ENCODE data around the gene CORO2A.

The CORO2A gene

GRCh38 chr9:98187926-98188325, 4.5 kb downstream of the CORO2A start:
- Histone ChIP-seq H3K27ac (ENCODE audit: extremely low read depth, low read depth, low read length) (no peak overlapping the region), H3K4me3 (ENCODE audit: low read depth, low read length) (no peak overlapping the region), H3K4me1 (ENCODE audit: control insufficient read depth, insufficient read depth, low read length) (no peaks in the 10 kb centered on the region), H3K9me3 (ENCODE audit: control insufficient read depth, insufficient read depth, low read depth, low read length) (no peaks in the 10 kb centered on the region), H3K36me3 (ENCODE audit: control insufficient read depth in 2 of 2, insufficient read depth in 1 of 2, low read length in 2 of 2) (no peaks in the 10 kb centered on the region)
- ChIA-PET CTCF (interaction anchor here (0.6 to 0.7 kb wide), 2 partner anchors 123 to 432 kb away, joined by 3 to 5 read pairs; no protein-coding TSS in a partner anchor), POLR2A (no interaction called here)
- TF ChIP-seq ZNF561 (tag by site-specific recombination; IDR thresholded peaks at IDR 0.05; ENCODE audit: borderline replicate concordance) (no peak), ZNF24 (tag by site-specific recombination; IDR thresholded peaks at IDR 0.05) (no peak), ZNF623 (tag by site-specific recombination; IDR thresholded peaks at IDR 0.05) (0 out of 2 replicates have a peak, but pooled peaks have one; percentile 35)

- H3K36me3 ChIP-seq (ENCODE audit: control insufficient read depth in 2 of 2, insufficient read depth in 1 of 2, low read length in 2 of 2), result no peaks in the 10 kb centered on the region
- H3K4me1 ChIP-seq (ENCODE audit: control insufficient read depth, insufficient read depth, low read length), result no peaks in the 10 kb centered on the region
- no peak for TF ChIP-seq SCRT1 (tag by site-specific recombination; IDR thresholded peaks at IDR 0.05; ENCODE audit: borderline replicate concordance)
- no peak for TF ChIP-seq ZNF473 (tag by site-specific recombination; IDR thresholded peaks at IDR 0.05)
- no peak for TF ChIP-seq GLI4 (tag by site-specific recombination; IDR thresholded peaks at IDR 0.05)
- TF ChIP-seq ZNF423 (tag by site-specific recombination; IDR thresholded peaks at IDR 0.05), result no peak
- H3K9me3 ChIP-seq (ENCODE audit: control insufficient read depth, insufficient read depth, low read depth, low read length), result no peaks in the 10 kb centered on the region
- ChIA-PET CTCF (no interaction called here), POLR2A (no interaction called here)
- no peak overlapping the region for H3K4me3 ChIP-seq (ENCODE audit: low read depth, low read length)
- no peak overlapping the region for H3K27ac ChIP-seq (ENCODE audit: extremely low read depth, low read depth, low read length)
These were observed 6.2 kb downstream of the CORO2A start for GRCh38 chr9:98186236-98186635.

DNA sequence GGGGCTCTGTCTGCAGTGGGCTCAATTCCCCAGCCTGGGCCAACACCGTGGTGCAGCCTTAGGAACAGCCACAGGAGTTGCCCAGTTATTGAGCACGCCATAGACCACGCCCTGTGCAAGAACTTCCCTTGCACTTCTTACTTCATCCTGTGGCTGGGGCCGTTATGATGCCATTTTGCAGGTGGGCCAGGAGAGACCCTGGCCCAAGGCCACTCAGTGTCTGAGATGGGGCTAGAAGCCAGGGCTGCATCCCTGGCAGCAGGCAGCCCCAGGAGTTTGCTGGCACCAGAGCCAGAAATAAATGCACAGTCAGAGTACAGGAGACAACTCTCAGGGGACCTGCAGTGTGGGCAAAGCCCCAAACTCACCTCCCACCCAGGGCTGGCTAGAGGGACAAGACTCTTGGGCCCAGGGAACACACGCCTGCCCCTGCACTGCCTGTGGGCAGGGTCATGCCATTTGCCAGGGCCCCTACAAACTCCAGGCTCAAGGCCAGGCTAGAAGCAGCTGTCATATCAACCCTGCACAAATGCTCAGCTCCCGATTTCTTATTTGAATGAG, 6.7 kb downstream of the CORO2A start:
- H3K27ac ChIP-seq (ENCODE audit: extremely low read depth, low read depth, low read length), result no peak overlapping the region
- no peaks in the 10 kb centered on the region for H3K36me3 ChIP-seq (ENCODE audit: control insufficient read depth in 2 of 2, insufficient read depth in 1 of 2, low read length in 2 of 2)
- H3K4me3 ChIP-seq (ENCODE audit: low read depth, low read length), result no peak overlapping the region
- TF ChIP-seq ZNF580 (tag by site-specific recombination; IDR thresholded peaks at IDR 0.05), result no peak
- TF ChIP-seq GLIS1 (tag by site-specific recombination; IDR thresholded peaks at IDR 0.05), result peak; percentile 59
- TF ChIP-seq ZBTB17 (tag by site-specific recombination; IDR thresholded peaks at IDR 0.05), result peak; percentile 24; the same call in 1 of the 2 replicates
- H3K4me1 ChIP-seq (ENCODE audit: control insufficient read depth, insufficient read depth, low read length), result no peaks in the 10 kb centered on the region
- POLR2A ChIA-PET, result no interaction called here
- H3K9me3 ChIP-seq (ENCODE audit: control insufficient read depth, insufficient read depth, low read depth, low read length), result no peaks in the 10 kb centered on the region
- CTCF ChIA-PET, result no interaction called here

DNA sequence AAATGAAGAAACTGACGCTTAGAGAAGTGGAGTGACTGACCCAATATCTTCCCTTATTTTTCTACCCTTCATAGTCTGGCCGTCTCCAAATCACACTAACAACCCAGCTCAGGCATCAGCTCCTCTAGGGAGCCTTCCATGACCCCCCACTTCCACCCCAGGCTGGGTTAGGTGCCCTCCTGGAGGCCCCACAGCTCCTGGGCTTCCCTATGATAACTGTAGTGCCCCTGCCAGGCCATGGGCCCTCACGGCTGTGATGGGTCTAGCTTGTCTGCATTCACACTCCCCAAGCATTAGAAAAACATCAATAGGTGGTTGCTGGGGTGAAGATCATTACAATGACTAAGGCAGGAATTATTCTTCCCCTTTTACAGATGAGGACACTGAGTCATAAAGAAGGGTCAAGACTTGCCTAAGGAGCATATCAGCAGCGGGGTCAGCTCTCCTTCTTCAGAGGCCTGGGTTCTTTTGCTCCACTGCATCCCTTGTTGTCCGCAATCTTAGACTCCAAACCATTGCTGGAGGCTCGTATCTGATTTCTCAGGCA, 7.3 kb downstream of the CORO2A start:
- no peak overlapping the region for H3K4me3 ChIP-seq (ENCODE audit: low read depth, low read length)
- no peaks in the 10 kb centered on the region for H3K9me3 ChIP-seq (ENCODE audit: control insufficient read depth, insufficient read depth, low read depth, low read length)
- H3K4me1 ChIP-seq (ENCODE audit: control insufficient read depth, insufficient read depth, low read length), result no peaks in the 10 kb centered on the region
- ChIA-PET POLR2A (no interaction called here), CTCF (interaction anchor here (0.6 to 1.3 kb wide), 3 partner anchors 8 to 111 kb away, joined by 3 to 4 read pairs (median 4); no protein-coding TSS in a partner anchor)
- H3K27ac ChIP-seq (ENCODE audit: extremely low read depth, low read depth, low read length), result no peak overlapping the region
- TF ChIP-seq ZNF843 (tag by site-specific recombination; IDR thresholded peaks at IDR 0.05) (no peak), SP7 (tag by site-specific recombination; IDR thresholded peaks at IDR 0.05) (no peak)
- TF ChIP-seq, protein P1, sequence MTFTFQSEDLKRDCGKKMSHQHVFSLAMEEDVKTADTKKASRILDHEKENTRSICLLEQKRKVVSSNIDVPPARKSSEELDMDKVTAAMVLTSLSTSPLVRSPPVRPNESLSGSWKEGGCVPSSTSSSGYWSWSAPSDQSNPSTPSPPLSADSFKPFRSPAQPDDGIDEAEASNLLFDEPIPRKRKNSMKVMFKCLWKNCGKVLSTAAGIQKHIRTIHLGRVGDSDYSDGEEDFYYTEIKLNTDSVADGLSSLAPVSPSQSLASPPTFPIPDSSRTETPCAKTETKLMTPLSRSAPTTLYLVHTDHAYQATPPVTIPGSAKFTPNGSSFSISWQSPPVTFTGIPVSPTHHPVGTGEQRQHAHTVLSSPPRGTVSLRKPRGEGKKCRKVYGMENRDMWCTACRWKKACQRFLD (tag by site-specific recombination; IDR thresholded peaks at IDR 0.05), result no peak
- no peaks in the 10 kb centered on the region for H3K36me3 ChIP-seq (ENCODE audit: control insufficient read depth in 2 of 2, insufficient read depth in 1 of 2, low read length in 2 of 2)

DNA sequence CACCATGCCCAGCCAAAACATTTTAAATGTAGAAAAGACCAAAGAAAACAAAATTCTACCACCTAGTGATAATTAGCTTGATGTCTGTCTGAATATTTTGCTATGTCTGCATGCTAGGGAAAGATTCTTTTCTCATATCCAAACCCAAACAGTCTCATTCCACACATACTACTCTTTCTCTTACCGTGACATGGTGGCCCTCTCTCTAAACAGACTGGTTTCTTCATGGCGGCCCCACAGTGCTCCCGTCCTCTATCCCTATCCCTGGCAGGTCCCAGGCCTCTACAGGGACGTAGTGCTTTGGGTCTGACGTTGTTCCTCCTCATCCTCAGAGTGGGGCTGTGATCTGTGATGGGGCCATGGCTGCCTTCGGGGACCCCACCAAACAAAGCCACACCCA, 8.1 kb downstream of the CORO2A start:
- CTCF ChIA-PET, result interaction anchor here (0.7 to 1.3 kb wide), 4 partner anchors 9 to 110 kb away, joined by 3 to 4 read pairs (median 3); no protein-coding TSS in a partner anchor
- H3K4me1 ChIP-seq (ENCODE audit: control insufficient read depth, insufficient read depth, low read length), result no peaks in the 10 kb centered on the region

More for the DNA sequence above, 8.1 kb downstream of the CORO2A start:
- POLR2A ChIA-PET, result no interaction called here
- no peak for TF ChIP-seq OVOL3 (tag by site-specific recombination; IDR thresholded peaks at IDR 0.05)
- TF ChIP-seq, protein P2, sequence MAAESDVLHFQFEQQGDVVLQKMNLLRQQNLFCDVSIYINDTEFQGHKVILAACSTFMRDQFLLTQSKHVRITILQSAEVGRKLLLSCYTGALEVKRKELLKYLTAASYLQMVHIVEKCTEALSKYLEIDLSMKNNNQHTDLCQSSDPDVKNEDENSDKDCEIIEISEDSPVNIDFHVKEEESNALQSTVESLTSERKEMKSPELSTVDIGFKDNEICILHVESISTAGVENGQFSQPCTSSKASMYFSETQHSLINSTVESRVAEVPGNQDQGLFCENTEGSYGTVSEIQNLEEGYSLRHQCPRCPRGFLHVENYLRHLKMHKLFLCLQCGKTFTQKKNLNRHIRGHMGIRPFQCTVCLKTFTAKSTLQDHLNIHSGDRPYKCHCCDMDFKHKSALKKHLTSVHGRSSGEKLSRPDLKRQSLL (tag by site-specific recombination; IDR thresholded peaks at IDR 0.05), result no peak
- TF ChIP-seq ZNF555 (tag by site-specific recombination; conservative IDR thresholded peaks at IDR 0.05), result no peak
- TF ChIP-seq ZNF626 (tag by site-specific recombination; IDR thresholded peaks at IDR 0.05), result no peak
- TF ChIP-seq ZNF660 (tag by site-specific recombination; IDR thresholded peaks at IDR 0.05), result no peak
- TF ChIP-seq ZNF114 (tag by site-specific recombination; IDR thresholded peaks at IDR 0.05), result no peak
- TF ChIP-seq ZNF558 (tag by site-specific recombination; IDR thresholded peaks at IDR 0.05), result no peak
- TF ChIP-seq, protein P3, sequence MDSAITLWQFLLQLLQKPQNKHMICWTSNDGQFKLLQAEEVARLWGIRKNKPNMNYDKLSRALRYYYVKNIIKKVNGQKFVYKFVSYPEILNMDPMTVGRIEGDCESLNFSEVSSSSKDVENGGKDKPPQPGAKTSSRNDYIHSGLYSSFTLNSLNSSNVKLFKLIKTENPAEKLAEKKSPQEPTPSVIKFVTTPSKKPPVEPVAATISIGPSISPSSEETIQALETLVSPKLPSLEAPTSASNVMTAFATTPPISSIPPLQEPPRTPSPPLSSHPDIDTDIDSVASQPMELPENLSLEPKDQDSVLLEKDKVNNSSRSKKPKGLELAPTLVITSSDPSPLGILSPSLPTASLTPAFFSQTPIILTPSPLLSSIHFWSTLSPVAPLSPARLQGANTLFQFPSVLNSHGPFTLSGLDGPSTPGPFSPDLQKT (IDR thresholded peaks at IDR 0.05; ENCODE audit: borderline replicate concordance, low read depth, low read length), result no peak
- no peak for TF ChIP-seq KLF10 (tag by site-specific recombination; IDR thresholded peaks at IDR 0.05)
- Histone ChIP-seq H3K27ac (ENCODE audit: extremely low read depth, low read depth, low read length) (no peak overlapping the region), H3K9me3 (ENCODE audit: control insufficient read depth, insufficient read depth, low read depth, low read length) (no peaks in the 10 kb centered on the region), H3K36me3 (ENCODE audit: control insufficient read depth in 2 of 2, insufficient read depth in 1 of 2, low read length in 2 of 2) (no peaks in the 10 kb centered on the region), H3K4me3 (ENCODE audit: low read depth, low read length) (no peak overlapping the region)
